Measurements from ENCODE around the gene ZNF324.
"Not testable (repeated sequence)": the region's sequence is repeated elsewhere in the genome, so short reads cannot be mapped to it uniquely, and the experiment has no call there.

The ZNF324 gene

DNA sequence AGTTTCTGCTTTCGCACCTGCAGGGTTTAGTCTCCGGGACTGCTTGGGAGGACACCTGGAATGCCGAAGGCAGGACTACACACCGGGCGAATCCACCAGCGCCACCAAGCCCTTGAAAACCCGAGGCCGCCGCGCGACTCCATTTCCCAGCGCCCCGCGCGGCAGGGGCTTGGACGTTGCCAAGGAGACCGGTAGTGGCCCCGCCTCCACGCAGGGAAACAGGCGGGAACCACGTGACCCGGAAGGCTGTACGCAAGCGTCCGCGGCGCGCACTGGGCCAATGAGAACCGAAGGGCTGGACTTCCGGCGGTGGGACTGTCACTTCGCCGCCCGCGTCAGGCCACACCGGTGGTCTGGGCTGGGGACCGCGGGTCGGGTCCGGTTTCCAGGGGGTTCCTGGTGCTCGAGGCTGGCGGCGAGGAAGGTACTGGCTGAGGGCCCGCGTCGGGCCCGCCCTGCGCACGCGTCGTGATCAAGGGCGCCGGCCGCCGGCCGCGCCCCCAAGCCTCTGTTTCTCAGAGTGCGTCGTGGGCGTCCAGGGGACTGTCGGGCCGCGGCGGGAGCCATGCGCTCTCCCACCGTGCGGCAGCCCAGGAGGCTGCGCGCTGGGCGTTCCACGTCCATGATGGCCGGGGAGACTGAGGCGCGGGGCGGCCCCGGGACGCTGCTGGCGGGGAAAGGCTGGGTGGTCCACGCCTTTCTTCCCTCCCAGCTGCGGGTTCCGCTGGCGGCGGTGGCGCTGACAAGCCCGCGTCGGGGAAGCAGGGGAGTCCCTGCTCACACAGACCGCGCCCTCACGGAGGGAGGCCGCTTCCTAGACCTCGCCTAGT, at the start of gene ZNF324:
ZNF324 (plus strand) TSS at position 321 of the 830 bp plus-strand sequence. CDS start 2,106 bp downstream, outside the sequence.
- peak; percentile 98 to 99 for DNase-seq (ENCODE audit: low read depth in 2 of 2)

DNA sequence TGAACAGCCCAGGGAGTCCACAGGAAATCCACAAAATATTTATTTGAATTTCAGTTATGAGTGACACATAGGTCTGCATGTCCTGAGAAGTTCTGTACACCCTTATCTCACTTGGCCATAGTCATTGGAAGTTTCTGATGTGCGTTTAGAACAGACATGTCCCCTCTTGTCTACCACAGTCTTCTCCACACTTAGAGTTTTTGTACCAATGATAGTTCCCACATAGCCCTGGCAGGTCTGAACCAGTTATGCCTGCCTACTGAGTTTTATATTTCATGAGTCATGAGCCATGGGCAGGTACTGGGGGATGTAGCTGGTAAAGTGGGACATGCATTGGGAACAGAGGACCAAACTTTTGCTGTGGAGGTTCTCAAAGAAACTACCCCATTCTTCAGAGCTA, 38.3 kb upstream of the ZNF324 start:
- no peak for DNase-seq (ENCODE audit: low read depth in 2 of 2)

DNA sequence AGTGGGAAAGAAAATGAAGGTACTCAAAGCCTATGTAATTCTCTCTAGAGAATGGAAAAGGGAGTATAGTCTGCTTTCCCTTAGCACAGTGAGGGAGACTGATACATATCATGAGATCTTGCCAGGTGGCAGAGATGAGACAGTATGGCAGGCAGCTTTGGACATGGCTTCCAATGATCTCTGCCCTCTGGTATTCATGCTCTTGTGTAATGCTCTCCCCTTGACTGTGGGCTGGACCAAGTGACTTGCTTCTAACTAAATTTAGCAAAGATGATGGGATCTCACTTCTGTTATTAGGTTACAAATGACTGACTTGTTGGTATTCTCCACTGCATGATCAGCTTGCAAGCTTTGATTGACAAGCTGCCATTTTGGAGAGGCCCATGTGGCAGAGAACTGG, 37.1 kb upstream of the ZNF324 start:
- no peak for DNase-seq (ENCODE audit: low read depth in 2 of 2)

DNA sequence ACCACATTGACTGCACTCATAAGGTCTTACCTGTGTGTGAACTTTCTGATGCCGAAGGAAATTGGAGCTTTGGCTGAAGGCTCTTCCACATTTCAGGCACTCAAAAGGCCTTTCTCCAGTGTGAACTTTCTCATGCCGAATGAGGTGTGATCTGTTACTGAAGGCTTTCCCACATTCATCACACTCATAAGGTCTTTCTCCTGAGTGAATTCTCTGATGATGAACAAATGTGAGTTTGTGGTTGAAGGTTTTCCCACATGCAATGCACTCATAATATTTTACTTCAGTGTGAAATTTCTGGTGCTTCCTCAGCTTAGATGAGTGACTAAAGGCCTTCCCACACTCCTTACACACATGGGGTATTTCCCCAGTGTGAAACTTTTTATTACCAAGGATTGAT, 32.7 kb upstream of the ZNF324 start:
- no peak for DNase-seq (ENCODE audit: low read depth in 2 of 2)

DNA sequence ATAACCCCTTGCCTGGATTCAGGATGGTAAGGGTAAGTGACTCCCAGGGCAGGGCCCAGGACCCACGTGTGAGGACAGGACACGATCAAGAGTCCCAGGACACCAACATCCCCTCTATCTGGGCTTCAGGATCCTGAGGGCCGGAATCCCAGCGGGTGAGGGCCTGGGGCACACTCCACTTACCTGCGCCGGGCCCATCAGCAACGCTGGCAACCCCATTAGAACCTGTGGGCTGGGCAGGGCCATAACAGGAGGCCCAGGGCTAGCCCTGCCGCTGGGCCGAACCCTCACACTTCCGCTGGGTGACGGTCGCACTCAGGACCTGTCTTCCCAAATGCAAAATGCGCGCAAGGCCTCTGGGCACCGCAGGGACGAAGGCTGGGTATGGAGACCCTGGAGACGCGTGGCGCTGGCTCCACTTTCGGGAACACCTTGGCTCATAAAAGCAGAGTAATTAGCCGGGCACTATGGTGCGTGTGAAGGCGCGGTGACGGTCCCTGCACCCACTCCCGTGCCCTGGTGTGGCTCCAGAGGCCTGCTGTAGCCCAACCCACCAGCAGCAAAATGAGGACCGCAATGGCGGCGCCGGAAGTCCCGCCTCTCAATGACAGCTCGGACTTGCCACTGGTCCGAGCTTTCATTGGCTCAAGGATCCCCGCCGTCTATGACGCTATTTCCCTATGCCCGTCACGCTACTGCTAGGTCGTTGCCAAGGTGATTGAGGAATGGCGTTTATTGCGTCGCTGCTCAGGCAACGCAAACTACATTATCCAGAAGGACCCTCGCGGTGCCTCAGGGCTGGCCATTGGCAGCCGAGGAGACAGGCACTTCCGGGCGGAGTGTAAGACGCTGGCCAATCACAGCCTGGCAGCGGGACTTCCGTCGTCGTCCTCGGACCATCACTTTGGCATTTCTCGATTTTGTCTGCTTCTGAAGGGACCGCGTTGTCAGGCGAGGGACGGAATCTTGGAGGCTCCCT, 27.0 kb upstream of the ZNF324 start, which contains the start of gene ZNF132:
ZNF132 (minus strand) TSS at position 578 of the 979 bp plus-strand sequence; CDS start at position 246, 332 bp downstream.
- DNase-seq (ENCODE audit: low read depth in 2 of 2): peak; percentile 79 to 91

DNA sequence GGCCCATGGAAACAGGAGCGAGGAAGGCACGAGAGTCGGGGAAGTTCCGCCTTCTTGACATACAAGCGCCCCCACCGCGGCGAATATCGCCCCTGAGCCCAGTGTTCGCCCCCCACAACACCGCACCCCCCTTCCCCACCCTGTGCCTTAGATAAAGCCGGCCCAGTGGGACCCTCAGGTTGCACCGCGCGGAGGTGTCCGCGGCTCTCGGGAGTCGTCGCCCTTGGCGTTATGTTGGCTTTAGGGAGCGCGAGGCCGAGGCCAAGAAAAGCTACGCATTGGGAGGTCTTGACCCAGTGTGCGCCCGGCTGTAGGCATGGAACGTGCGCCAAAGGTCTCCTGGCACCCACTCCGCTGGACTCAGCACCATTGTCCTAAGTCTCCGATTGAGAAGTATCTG, 26.3 kb upstream of the ZNF324 start:
- DNase-seq (ENCODE audit: low read depth in 2 of 2): no peak

DNA sequence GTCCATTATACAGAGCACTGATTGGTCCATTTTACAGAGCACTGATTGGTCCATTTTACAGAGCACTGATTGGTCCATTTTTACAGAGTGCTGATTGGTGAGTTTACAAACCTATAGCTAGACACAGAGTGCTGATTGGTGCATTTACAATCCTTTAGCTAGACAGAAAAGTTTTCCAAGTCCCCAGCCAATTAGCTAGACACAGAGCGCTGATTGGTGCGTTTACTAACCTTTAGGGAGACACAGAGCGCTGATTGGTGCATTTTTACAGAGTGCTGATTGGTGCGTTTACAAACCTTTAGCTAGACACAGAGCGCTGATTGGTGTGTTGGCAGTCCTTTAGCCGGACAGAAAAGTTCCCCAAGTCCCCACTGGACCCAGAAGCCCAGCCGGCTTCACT, 23.9 kb upstream of the ZNF324 start:
- not testable (repeated sequence) for DNase-seq (ENCODE audit: low read depth in 2 of 2)

DNA sequence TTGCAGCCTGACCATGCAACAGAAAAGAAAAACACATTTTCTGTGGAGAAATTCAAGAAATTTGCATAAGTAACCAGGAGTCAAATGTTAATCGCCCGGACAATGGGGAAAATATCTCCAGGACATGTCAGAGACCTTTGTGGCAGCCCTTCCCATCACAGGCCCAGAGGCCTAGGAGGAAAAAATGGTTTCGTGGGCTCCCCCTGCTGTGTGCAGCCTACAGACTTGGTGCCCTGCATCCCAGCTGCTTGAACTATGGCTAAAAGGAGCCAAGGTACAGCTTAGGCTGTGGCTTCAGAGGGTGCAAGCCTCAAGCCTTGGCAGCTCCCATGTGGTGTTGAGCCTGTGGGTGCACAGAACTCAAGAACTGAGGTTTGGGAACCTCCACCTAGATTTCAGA, 18.0 kb upstream of the ZNF324 start:
- DNase-seq (ENCODE audit: low read depth in 2 of 2): not testable (repeated sequence)

DNA sequence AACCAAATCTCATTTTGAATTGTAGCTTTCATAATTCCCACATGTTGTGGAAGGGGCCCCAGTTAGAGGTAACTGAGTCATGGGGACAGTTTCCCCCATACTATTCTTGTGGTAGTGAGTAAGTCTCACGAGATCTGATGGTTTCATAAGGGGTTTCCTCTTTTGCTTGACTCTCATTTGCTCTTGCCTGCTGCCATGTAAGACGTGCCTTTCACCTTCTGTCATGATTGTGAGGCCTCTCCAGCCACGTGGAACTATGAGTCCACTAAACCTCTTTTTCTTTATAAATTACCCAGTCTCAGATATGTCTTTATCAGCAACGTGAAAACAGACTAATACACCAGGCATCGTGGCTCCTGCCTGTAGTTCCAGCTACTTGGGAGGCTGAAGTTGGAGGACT, 16.9 kb upstream of the ZNF324 start:
- DNase-seq (ENCODE audit: low read depth in 2 of 2): not testable (repeated sequence)

DNA sequence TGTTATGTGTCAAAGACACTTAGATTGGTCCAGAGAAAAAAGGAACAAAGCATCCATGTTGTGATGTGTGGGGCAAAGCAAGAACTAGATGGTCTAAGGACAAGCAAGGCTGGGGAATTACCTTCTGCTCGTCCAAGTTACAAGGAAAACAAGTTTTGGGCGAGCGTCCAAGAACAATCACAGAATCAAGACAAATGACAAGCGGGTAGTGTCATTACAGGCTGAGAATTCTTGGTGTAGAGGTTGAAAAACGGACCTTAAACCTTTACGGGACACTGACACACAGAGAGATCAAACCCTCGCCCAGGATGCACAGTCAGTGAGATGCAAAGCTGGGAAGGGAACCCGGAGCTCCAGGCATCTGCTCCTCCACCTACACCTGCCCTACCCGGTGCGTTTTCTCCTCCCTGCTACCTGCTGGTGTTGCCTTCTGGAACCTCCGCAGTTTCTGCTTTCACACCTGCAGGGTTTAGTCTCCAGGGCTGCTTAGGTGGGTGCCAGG, 16.0 kb upstream of the ZNF324 start:
- DNase-seq (ENCODE audit: low read depth in 2 of 2): no peak

DNA sequence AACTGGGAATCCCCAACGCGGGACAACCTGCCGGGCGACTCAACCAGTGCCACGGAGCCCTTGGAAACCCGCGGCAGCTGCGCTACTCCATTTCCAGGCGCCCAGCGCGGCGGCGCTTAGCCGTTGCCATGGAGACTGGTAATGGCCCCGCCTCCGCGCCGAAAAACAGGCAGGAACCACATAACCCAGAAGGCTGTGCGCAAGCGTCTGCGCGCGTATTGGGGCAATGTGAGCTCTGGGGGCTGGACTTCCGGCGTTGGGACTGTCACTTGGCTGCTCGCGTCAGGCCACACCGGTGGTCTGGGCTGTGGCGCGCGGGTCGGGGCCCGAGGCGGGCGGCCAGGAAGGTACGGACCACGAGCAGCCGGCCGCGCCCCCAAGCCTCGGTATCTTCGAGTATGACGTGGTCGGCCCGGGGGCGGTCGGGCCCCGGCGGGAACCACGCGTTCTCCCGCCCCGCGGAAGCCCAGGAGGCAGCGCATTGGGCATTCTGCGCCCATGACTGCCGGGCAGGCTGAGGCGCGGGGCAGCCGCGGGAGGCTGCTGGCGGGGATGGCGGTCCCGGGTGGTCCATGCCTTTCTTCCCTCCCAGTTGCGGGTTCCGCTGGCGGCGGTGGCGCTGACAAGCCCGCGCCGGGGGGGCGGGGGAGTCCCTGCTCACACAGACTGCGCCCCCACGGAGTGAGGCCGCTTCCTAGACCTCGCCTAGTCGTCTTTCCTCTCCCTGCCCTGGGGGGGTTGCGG, 15.3 kb upstream of the ZNF324 start, which contains the start of gene ZNF324B:
ZNF324B (plus strand) TSS at position 265 of the 744 bp plus-strand sequence. CDS start 2,080 bp downstream, outside the sequence.
- peak; percentile 92 to 95 for DNase-seq (ENCODE audit: low read depth in 2 of 2)

DNA sequence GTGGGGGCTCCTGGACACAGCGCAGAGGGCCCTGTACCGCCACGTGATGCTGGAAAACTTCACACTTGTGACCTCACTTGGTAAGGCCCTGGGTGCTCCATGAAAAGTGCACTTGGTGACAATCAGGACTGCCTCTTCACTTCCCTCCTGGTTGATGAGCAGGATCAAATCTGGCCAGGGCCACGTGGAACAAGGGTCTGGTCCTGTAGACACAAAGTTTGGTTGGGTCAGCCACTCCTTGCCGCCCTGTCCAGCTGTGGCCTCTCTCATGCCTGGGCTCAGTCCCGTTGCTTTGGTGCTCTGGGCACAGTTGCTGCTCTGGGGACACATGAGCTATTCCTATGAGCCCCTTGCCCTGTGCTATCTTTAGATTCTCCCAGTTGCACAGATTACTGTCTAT, 13.1 kb upstream of the ZNF324 start:
- DNase-seq (ENCODE audit: low read depth in 2 of 2): no peak

DNA sequence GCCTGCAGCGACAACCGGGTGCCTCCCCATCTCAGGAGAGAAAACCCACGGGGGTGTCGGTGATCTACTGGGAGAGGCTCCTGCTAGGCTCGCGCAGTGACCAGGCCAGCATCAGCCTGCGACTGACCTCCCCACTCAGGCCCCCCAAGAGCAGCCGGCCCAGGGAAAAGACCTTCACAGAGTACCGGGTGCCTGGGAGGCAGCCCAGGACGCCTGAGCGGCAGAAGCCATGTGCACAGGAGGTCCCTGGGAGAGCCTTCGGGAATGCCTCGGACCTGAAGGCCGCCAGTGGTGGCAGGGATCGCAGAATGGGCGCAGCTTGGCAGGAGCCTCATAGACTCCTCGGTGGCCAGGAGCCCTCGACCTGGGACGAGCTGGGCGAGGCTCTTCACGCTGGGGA, 11.6 kb upstream of the ZNF324 start:
- no peak for DNase-seq (ENCODE audit: low read depth in 2 of 2)

DNA sequence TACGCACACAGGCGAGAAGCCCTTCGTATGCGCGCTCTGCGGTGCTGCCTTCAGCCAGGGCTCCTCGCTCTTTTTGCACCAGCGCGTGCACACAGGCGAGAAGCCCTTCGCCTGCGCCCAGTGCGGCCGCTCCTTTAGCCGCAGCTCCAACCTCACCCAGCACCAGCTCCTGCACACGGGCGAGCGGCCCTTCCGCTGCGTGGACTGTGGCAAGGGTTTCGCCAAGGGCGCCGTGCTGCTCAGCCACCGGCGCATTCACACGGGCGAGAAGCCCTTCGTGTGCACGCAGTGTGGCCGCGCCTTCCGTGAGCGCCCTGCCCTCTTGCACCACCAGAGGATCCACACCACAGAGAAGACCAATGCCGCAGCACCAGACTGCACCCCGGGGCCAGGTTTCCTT, 10.8 kb upstream of the ZNF324 start:
- DNase-seq (ENCODE audit: low read depth in 2 of 2): no peak

DNA sequence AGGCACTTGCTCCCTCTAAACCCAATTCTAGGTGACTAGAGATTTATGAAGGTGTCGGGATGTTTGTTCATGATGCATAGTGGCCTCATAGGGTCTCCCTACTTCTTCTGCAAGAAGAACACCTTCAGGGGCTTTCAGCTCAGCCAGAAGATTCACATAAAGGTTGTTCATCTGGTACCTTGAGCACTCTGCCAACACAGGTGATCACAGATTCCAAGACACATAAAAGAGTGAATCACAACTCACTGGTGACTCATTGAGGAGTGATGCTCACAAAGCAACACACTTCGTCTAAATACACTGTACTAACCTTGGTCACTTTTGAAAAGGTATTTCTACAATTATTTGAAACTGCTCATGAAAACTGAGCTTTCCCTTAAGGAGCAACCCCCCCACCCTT, 6.8 kb upstream of the ZNF324 start:
- no peak for DNase-seq (ENCODE audit: low read depth in 2 of 2)

DNA sequence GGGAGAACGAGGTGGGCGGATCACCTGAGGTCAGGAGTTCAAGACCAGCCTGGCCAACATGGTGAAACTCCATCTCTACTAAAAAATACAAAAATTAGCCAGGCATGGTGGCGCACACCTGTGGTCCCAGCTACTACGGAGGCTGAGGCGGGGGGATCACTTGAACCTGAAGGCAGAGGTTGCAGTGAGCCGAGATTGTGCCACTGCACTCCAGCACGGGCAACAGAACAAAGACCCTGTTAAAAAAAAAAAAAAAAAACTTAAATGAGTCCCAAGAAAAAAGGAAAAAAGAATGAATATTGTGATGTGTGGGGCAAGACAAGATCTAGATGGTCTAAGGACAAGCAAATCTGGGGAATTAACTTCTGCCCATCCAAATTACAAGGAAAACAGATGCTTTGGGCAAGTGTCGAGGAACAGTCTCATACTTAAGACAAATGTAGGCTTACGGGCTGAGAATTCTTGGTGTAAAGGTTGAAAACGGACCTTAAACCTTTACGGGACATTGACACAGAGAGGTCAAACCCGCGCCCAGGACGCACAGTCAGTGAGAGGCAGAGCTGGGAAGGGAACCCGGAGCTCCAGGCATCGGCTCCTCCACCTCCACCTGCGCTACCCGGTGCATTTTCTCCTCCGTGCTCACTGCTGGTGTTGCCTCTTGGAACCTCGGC, 656 bp upstream of the ZNF324 start:
- no peak for DNase-seq (ENCODE audit: low read depth in 2 of 2)

DNA sequence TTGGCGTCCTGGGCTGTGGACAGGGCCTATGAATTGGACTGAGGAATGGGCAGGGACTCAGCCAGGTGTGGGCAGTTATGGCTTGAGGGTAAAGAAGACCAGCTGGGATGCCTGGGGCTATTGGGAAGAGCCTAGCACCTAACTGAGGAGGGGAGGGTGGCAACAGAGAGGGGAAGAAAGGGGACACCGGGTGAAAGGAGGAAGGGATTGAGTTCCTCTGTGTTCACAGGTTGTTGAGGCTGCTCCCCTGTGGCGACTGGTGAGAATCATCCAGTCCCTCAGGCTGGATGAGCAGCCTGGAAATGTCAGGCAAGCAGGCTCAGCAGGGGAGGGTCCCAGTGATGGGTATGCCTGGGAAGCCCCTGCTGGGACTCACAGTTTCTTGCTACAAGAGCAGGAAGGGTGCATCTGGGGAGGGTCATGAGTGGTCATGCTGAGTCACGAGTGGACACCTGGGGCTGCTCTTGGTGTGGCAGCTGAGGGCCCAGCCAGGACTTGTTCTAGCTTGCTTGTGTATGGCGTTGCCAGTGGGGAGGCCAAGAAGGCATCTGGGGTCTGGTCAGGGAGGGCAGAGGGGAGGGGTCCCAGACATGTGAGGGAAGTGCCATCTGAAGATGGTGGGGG, 1.4 kb downstream of the ZNF324 start:
- no peak for DNase-seq (ENCODE audit: low read depth in 2 of 2)

DNA sequence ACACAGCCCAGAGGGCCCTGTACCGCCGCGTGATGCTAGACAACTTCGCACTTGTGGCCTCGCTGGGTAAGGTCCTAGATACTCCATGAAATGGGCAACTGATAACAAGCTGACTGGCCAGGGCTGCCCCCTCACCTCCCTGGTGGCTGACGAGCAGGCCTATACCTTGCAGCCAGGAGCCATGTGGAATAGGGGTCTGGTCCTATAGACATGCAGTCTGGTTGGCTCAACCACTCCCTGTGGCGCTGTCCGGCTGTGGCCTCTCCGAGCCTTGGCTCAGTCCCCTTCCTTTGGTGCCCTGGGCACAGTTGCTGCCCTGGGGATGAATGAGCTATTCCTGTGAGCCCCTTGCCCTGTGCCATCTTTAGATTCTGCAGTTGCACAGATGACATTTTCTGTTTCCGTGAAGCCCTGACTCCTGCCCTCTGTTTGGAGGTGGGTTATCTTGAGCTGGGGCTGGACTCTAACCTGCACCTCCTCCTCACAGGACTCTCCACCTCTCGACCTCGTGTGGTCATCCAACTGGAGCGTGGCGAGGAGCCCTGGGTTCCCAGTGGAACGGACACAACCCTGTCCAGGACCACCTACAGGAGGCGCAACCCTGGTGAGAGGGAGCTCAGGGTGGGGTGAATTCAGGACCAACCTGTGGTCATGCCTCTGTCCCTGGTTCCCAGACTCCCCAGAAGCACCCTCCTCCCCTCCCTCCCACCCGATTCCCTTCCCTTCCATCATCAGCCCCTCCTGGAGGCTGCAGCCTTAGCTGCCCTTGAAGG, 2.5 kb downstream of the ZNF324 start:
- no peak for DNase-seq (ENCODE audit: low read depth in 2 of 2)

DNA sequence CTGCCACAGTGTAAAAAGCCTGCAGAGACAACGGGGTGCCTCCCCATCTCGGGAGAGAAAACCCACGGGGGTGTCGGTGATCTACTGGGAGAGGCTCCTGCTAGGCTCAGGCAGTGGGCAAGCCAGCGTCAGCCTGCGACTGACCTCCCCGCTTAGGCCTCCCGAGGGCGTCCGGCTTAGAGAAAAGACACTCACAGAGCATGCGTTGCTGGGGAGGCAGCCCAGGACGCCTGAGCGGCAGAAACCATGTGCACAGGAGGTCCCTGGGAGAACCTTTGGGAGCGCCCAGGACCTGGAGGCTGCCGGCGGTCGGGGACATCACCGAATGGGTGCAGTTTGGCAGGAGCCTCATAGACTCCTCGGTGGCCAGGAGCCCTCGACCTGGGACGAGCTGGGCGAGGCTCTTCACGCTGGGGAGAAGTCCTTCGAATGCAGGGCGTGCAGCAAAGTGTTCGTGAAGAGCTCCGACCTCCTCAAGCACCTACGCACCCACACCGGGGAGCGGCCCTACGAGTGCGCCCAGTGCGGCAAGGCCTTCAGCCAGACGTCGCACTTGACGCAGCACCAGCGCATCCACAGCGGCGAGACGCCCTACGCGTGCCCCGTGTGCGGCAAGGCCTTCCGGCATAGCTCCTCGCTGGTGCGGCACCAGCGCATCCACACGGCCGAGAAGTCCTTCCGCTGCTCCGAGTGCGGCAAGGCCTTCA, 4.1 kb downstream of the ZNF324 start:
- not testable (repeated sequence) for DNase-seq (ENCODE audit: low read depth in 2 of 2)

All from stimulated activated CD4-positive, alpha-beta T cell treated with anti-CD3 and anti-CD28 coated beads, Interleukin-4, amount 100 ng/mL, for 48 hours (primary cell).